Stimulated activated CD4-positive, alpha-beta T cell treated with anti-CD3 and anti-CD28 coated beads, Interleukin-2, amount 100 ng/mL, for 4 hours (primary cell): ENCODE measurements around the gene AMOTL1.
"Not testable (repeated sequence)": the region's sequence is repeated elsewhere in the genome, so short reads cannot be mapped to it uniquely, and the experiment has no call there.

Experiments
- DNase-seq: peaks from one replicate; pipeline ENCODE4 v3.0.0-alpha.2; 2020; ENCODE audit warnings: low read depth

The AMOTL1 gene

DNA sequence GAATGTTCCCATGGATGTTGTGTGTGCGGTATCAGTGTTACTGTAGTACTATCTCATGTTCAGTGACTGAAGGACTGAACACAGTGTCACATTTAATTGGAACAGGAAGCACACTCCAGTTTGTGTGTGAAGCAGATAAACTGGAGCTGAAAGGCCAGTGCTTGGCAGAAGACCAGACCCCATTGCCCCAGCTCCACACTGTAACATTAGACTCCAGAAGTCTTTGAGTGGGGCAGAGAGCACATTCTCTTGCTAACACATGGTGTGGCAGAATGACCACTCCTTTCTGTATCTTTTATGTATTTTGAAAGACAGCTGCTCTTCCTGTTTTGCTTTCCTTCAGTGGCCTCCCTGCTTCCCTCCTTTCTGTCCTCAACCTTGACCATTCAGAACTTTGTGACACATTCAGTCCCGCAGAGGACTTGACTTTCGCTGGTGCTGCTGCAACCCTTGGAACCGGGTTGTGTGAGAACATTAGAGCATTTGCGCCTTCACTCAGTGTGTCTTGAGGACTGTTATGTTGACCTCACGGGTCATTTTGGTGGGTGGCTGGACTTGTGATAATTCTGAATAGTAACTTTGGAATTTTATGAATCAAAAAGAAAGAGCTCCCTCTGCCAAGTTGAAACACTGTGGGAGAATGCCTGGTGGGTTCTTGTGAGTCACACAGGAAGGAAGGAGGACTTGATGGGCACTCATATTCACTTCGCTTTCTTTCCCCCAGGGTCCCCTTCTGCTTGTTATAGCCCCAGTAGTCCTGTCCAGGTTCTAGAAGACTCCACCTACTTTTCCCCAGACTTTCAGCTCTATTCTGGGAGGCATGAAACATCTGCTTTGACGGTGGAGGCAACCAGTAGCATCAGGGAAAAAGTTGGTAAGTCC, 26.4 kb downstream of the AMOTL1 start:
- DNase-seq: no peak

DNA sequence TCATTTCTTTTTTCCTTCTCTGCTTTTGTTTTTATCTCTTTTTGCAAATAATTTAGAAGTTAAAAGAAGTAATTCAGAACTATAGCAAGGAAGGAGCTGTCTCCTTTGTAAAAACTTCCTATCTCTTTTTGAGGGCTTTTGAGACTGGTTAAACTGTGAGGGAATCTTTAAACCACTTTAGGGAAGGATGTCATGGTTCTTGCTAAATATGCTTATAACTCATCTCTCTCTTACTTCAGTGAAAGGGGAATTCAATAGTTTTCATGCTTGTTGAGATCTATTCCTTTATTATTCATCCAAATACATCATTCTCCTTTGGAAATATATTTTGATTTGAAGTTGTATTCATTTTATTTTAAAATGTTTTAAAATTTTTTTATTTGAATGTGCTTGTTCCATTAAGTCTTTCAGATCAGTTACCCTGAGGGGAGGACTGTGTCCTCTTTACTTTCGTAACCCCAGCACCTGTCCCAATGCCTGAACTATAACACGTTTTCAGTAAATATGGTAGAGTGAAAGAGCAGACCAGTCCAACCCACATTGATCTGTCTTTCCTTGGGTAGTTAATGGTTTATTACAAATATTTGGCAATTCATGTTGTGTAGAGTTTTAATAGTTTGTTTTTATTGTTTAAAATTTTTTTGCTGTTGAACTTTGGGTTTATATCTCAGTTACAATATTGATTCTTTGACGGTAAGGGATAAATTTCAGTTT, 27.5 kb downstream of the AMOTL1 start:
- no peak for DNase-seq

DNA sequence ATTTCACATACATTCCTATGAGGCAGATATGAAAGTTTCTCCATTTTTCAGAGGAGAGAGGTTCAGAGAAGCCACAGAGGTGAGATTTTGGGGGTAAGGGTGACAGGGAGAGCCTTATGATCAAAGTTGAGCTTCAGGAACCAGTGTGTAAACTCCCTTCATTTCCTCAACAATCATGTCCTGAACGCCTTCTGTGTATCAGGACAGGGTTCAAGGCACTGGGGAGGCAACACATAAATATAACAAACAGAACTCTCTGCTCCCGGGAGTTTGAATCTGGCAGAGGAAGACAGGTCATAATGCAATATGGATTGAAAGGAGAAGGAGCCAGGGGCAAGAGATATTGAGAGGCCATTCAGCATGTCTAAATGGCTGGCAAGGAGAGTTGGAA, 28.0 kb downstream of the AMOTL1 start:
- no peak for DNase-seq

- no peak for DNase-seq
Observed at GRCh38 chr11:94796863-94797262, 28.7 kb downstream of the AMOTL1 start.

GRCh38 chr11:94799726-94800125, 31.6 kb downstream of the AMOTL1 start:
- no peak for DNase-seq

DNA sequence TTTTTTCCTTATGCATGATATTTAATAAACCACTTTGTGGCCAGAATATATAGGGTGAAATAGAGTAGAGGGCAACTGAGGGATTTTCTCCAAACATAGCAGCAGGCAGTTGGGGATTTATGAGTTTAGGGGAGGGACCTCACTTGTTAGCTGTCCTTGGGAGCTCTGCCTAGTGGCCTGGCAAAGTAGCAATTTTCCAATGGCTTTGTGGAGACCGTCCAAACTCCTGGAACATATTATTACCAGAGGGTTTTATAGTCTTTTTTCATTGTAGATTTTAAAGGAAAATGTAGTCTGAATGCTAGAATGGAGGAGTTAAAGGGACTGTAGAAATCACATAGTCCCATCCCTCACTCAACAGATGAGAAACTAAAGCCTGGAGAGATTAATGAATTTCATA, 32.3 kb downstream of the AMOTL1 start:
- DNase-seq: no peak

- DNase-seq: no peak
Observed at GRCh38 chr11:94801866-94802460, 33.8 kb downstream of the AMOTL1 start.

GRCh38 chr11:94802501-94802900, 34.3 kb downstream of the AMOTL1 start:
- no peak for DNase-seq

GRCh38 chr11:94803491-94803890, 35.3 kb downstream of the AMOTL1 start:
- no peak for DNase-seq

DNA sequence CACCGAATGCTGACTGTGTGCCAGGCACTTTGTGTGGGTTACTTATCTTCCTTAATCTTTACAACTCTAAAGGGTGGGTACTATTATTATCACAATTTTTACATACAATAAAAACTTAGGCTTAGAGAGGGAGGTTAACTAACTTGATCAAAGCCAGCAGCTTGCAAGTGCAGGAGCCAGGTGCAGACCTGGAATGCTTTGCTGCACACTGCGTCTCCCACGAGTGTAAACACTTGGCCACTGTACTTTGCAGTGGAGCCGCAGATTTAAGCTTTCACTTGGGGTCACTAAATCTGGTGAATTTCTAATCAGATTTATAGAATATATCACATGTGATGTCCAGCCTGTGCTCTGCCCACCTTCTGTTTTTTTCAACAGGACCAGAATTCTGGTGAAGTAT, 36.7 kb downstream of the AMOTL1 start:
- DNase-seq: no peak

- DNase-seq: no peak
Observed at GRCh38 chr11:94806014-94806413, 37.9 kb downstream of the AMOTL1 start.

- DNase-seq: no peak
Observed at GRCh38 chr11:94806419-94806818, 38.3 kb downstream of the AMOTL1 start.

- DNase-seq: no peak
Observed at GRCh38 chr11:94809251-94809650, 41.1 kb downstream of the AMOTL1 start.

DNA sequence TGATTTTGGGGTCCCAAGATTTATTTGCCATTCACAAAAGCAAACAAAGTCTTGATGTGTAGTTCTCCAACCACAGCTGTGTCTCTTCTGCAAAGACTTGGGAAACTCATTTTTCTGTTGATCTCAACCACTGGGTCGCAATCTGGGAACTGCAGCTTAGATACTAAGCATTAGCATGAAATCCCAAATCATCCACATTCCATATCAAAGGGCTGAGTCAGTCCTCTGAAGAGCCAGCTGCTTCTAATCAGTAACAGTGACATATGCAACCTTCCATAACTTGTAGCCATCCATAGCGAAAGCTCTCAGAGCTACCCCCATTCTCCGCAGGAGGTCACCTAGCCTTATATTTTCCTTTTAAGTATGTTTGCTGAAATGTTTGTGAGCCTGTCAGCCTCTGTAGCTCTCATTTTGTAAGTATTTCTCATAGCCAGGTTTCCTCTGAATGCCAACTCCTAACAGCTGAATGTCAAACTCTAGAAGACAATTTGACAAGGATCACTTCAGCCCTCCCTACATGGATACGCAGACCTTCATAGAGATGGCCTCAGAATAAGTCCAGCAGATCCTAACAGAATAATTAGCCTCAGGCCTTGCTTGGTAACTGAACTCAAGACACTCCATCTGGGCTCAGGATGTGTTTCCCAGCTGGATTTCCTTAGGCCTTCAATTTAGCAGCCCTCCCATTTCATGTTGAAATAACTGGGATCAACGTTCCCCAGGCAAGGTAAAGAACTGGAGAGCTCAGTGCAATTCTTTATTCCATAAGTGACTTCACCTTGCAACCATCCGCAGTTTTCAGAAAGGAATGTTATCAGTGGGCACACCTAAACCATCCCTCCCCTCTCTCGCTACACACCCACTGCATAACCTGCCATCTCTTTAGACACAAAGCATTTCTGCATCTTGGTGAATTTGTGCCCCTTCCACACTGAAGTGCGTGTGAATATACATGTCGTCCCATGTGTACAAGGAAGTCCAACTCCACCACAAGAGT, 44.9 kb downstream of the AMOTL1 start:
- not testable (repeated sequence) for DNase-seq

DNA sequence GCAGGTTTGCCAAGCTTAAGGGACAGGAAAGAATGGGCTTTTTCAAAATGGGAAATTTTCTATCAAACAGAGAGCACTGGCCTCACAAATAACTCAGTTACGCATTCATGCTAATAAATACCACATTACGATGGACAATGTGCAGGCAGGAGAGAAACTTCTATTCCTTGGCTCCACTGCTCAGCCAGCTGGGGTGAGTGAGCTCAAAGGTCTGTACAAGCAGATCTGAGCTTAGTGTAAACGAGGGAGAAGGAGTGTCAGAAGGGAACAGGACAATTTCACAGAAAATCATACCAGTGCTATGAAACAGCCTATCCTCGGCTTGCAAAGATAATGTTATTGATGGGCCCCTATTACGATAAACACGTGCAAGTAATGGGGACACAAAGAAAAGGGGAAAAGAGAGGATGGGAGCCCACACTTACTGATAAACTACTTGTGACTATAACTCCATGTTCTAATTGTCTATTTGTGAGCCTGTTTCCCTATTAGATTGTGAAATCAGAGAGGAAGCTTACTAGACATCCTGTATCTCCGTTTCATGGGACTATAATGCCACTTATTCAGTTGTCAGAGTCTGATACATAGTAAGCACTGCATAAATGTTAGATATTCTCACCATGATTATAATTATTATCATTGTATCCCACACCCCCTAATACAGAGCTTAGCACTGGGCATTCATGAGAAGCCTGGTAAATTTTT, 46.3 kb downstream of the AMOTL1 start:
- DNase-seq: no peak

- no peak for DNase-seq
Observed at GRCh38 chr11:94815705-94816344, 47.7 kb downstream of the AMOTL1 start.

DNA sequence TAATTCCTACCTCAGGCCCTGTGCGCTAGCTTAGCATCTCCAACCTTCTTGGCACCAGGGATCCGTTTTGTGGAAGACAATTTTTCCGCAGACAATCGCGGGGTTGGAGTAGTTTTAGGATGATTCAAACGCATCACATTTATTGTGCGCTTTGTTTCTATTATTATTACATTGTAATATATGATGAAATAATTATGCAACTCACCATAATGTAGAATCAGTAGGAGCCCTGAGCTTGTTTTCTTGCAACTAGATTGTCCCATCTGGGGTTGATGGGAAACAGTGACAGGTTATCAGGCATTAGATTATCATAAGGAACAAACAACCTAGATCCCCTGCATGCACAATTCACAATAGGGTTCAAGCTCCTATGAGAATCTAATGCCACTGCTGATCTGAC, 52.3 kb downstream of the AMOTL1 start:
- no peak for DNase-seq

DNA sequence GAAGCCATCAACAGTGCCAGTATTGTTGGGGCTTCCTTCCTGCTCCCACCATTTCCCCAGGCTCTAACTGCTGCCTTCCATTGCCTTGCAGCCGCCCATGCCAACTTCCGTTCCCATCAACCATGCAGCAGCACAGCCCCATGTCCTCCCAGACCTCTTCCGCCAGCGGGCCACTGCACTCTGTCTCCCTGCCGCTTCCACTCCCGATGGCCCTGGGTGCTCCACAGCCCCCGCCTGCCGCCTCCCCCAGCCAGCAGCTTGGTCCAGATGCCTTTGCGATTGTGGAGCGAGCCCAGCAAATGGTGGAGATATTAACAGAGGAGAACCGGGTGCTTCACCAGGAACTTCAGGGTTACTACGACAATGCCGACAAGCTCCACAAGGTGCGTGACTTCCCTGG, 53.3 kb downstream of the AMOTL1 start:
- DNase-seq: no peak

GRCh38 chr11:94822080-94822479, 53.9 kb downstream of the AMOTL1 start:
- DNase-seq: no peak

- DNase-seq: no peak
Observed at GRCh38 chr11:94823102-94823732, 55.1 kb downstream of the AMOTL1 start.
